Effector CD8-positive, alpha-beta T cell (primary cell): Measurements from ENCODE around the gene RIOK1.

Experiments used
- DNase-seq: peaks from one replicate; lab custom pipeline; 2025; lab: John Stamatoyannopoulos, UW

RIOK1 gene

DNA sequence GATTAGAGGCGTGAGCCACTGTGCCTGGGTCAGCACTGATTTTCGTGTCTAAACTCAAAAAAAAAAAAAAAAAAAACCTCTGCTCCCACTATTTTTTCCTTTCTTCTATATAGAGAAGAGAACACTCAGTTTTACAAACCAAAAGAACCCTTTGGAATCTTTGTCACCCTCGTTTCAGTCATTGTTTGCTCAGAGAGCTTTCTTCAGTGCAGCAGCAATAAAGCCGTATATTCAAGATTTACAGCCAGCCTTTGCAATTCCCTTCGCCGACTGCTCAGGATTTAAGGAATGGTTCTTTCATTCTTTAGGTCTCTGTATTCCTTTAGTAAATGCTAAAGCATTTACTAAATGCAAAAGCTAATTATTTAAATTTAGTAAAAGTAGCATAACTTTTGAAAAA lies 20.1 kb downstream of the RIOK1 start:
- no peak for DNase-seq

DNA sequence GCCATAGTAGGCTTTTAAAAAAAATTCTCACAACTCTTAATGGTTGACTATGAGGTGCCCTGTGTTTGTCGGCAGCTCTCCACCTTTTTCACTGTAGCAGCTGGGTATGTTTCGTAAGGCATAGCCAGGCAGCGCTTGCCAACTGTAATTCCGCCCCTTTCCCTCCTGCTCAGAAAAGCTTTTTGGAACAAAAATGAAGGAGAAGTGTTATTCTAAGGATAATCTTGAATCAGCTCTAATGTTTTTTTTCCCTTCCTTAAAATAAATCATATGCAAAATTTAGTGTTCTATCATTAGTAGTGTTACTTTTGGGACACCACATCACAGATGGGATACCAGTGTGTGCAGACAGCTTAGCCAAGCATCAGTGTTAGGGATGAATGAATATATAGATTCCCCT lies 21.2 kb downstream of the RIOK1 start:
- no peak for DNase-seq

- no peak for DNase-seq
Measured at GRCh38 chr6:7411328-7411727, 21.7 kb downstream of the RIOK1 start.

DNA sequence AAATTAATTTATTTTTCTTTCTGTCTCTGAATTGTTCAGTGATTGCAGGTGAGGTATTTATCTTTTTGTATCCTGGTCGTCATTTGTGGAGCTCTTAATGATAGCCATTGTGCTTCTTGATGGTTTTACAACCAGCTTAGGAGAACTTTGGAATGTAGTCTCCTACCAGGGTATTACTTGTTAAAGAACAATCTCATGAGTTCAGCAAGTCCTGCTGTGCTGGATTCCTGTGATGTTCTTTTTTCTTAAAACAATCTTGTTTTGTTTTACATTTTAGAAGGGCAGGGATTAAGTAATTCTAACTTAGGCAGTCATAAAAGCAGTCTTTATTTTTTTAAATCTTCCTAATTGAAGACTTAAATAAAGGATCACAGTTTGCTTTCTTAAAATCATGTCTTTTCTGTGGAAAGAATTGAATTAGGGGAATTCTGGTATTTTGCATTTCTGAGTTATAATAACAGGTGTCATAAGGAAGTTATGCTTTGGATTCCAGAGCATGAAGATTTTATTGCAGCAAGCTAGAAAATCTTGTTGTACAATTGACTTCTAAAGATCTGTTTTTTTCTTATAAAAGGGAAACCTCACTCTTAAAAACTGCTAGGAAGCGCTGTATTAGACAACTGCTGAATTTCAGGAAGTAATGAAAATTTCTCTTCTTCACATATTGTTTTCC lies 23.7 kb downstream of the RIOK1 start:
- DNase-seq: no peak

DNA sequence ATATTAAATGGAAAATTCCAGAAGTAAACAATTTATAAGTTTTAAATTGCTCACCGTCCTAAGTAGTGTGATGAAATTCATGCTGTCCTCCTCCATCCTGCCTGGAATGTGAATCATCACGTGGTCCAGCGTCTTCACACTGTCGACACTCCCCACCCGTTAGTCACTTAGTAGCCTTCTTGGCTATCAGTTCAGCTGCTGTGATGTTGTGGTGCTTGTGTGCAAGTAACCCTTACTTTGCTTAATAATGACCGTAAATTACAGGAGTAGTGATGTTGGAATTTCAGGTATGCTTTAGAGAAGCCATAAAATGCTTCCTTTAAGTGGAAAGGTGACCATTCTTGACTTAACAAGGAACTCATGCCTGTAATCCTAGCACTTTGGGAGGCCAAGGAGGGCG lies 25.2 kb downstream of the RIOK1 start:
- no peak for DNase-seq

DNA sequence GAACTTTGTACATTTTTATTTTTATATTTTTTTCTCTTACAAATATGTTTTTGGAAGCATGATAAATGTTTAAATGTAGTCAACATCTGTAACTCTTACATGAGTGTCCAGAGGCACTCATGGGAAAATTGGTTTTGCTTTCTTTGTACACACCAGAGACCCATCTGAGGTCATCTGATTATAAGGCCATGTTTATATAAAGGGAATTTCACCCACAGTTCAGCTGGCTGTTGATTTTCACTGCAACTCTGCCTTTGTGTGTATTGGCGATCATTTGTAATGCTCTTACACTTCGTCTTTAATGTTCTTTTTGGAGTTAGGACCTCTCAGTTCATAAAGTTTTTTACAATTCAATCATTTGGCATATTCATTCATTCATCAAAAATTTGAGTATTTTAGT lies 28.1 kb downstream of the RIOK1 start:
- DNase-seq: no peak

DNA sequence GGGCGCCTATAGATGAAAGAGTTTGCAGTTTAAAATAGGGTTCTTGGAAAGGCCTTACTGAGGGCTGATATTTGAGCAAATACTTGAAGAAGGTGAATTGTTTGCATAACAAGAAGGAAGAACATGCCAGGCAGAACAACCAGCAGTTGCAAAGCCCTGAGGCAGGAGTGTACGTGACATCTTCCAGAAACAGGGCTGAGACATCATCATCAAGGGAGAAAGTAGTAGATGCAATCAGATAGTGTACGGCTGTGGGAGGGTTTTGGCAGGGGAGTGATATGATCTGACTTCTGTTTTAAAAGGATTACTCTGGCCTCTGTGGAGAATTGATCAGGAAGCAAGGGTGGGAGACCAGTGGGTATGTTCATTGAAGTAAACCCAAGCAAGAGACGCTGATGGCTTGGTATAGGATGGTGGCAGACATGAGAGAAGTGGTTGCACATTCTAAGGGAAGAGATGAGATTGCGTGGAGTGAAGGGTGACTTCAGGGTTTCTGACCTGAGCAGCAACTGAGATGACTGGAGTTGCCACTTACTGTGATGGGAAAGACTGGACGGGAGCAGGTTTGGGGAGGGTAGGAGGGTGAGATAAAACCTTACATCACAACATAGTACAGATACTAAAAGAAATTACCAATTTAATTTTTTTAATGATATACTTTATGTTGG lies 28.8 kb downstream of the RIOK1 start:
- DNase-seq: no peak

- DNase-seq: no peak
Measured at GRCh38 chr6:7419065-7419464, 29.5 kb downstream of the RIOK1 start.

DNA sequence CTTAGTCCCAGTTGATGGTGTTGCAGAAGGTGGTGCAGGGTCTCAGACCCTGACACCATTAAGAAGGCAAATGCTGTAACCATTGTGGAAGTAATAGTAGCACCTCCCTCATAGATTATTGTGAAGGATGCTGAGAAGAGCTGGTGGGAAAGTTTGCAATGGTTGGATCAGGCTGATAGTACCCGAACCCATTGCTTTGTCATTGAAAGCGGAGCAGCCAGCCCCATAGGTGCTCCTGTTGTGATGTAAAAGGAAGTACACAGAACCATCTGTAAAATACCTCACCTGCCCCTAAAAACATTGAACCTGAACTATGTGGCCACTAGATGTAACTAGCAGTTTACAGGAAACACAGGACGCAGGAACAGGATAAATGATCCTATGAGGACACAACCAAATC lies 31.5 kb downstream of the RIOK1 start:
- DNase-seq: no peak

- DNase-seq: no peak
Measured at GRCh38 chr6:7424058-7424457, 34.5 kb downstream of the RIOK1 start.

DNA sequence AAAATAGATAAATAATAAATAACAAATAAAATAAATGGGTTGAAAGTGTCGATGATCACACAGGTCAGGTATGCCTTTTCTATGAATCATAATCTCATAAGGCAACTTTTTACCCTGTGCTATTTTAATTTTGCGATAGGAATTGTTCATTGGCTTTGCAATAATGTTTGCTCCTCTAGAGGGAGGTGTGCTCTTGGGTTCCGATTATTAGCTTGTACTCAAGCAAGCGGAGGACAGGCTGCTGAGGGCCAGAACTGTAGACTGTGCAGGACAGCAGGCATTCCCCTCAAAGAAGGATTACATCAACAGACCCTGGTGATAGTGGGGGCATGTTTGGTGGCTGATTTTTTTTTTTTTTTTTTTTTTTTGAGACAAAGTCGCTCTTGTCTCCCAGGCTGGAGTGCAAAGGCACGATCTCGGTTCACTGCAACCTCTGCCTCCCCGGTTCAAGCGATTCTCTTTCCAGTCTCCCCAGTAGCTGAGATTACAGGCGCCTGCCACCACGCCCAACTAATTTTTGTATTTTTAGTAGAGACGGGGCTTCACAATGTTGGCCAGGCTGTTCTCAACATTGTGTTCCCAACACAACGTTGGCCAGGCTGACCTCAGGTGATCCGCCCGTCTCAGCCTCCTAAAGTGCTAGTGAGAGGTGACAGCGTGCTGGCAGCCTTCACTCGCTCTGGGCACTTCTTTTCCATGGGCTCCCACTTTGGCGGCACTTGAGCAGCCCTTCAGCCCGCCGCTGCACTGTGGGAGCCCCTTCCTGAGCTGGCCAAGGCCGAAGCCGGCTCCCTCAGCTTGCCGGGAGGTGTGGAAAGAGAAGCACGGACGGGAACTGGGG lies 35.6 kb downstream of the RIOK1 start:
- no peak for DNase-seq

DNA sequence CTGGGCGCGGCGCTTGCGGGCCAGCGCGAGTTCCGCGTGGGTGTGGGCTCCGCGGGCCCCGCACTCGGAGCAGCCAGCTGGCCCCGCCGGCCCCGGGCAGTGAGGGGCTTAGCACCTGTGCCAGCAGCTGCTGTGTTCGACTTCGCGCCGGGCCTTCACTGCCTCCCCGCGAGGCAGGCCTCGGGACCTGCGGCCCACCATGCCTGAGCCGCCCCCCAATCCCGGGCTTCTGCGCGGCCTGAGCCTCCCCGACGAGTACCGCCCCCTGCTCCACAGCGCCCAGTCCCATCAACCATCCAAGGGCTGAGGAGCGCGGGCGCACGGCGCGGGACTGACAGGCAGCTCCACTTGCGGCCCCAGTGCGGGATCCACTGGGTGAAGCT lies 36.2 kb downstream of the RIOK1 start:
- DNase-seq: no peak

DNA sequence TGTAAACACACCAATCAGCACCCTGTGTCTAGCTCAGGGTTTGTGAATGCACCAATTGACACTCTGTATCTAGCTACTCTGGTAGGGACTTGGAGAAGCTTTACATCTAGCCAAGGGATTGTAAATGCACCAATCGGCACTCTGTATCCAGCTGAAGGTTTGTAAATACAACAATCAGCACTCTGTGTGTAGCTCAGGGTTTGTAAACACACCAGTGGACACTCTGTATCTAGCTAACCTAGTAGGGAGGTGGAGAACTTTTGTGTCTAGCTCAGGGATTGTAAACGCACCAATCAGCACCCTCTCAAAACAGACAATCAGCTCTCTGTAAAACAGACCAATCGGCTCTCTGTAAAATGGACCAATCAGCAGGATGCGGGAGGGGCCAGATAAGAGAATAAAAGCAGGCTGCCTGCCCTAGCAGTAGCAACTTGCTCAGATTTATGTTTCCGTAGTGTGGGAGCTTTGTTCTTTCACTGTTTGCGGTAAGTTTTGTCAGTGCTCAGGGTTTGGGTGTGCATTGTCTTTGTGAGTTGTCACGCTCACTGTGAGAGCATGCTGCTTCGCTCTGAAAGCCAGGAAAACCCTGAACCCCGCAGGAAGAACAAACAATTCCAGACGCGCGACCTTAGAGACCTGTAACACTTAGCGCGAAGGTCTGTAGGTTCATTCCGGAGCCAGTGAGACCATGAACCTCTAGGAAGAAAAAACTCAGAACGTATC lies 37.0 kb downstream of the RIOK1 start:
- DNase-seq: no peak

GRCh38 chr6:7431313-7431673 lies 41.7 kb downstream of the RIOK1 start:
- DNase-seq: no peak

GRCh38 chr6:7431674-7432390 lies 42.2 kb downstream of the RIOK1 start:
- no peak for DNase-seq

DNA sequence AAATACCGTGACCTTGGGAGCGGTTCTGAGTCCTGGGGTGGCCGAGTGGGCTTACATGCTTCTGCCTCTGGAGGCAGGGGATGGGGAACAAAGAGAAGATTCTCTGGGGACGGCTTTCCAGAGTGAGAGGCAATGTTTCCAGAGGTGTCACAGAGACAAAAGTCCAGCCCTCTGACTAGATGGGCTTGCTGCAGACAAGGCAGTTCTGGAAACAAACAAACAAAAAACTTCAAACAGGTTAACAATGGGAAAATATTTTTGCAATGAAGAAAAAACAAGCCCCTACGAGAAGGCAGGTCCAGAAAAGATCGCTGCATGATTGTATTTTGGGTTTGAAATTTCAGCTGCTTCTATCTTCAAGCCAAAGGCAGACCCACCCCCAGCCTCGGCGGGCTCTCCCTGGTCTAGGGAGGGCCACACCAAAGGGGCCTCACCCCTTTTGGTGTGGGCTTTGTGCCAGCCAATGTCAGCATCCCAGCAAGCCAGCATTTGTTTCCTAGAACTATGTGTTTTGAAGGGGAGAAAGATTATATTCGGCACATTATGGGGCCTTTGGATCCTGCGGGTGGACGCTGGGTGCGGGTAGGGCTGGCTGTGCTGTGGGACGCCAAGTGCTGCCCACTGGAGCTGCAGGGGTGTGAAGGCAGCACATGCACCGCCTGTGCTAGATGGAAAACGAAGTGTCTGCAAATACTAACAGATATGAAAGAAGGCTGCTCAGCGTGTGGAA lies 42.9 kb downstream of the RIOK1 start:
- no peak for DNase-seq

DNA sequence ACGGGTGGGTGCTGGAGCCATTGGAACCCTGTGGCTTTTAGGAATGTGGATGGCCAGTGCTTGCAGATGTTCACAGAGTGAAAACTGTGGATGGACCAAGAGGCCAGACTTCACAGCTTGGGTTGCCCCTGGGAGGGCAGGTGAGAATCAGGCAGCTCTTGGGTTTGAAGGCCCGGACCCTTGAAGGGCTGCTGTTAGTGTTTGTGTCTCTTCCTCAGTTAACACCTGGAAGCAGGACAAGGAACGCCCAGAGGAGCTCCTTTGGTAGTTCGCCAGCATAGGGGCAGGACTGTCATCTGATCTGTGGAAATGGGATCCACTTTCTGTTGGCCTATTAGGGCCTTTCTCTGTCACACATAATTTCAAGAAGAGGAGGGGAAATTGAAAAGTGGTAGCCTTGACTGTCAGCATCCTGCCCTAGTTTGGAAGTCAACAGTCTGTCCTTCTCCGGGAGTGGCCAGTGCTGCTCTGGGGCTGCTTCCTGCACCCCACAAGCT lies 43.6 kb downstream of the RIOK1 start:
- DNase-seq: no peak

DNA sequence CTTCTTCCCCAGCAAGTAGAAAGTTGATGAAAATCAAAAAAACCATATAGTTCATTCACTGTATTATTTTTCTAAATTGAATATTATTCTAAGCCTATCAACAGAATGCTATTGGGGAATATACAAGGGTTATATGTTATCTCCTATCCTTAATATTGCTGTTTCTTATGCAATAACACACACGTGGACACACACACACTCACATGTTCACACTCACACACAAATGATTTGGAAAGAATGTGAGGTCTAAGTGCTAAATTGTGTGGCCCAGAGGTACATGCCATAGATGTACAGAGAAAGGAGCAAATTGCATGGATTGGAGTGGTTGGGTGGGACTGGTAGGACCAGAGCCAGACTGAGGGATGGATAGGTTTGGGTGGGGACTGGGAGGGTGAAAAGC lies 45.1 kb downstream of the RIOK1 start:
- no peak for DNase-seq

DNA sequence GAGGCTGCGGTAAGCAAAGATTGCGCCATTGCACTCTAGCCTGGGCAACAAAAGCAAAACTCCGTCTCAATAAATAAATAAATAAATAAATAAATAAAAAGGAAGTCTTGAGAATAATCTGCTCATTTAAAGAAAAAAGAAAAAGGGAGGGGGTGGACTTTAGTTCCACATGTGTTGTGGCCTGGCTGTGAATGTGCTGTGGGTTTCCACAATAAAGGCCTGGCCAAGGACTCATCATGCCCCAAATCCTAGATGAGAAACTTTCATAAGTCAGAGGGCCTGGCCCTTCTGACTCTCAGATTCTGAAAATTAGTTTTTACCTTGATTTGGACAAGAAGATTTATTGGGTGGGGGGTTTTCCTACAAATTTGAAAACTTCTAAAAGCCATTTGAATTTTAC lies 48.4 kb downstream of the RIOK1 start:
- DNase-seq: no peak

GRCh38 chr6:7439228-7439627 lies 49.6 kb downstream of the RIOK1 start:
- DNase-seq: no peak

DNA sequence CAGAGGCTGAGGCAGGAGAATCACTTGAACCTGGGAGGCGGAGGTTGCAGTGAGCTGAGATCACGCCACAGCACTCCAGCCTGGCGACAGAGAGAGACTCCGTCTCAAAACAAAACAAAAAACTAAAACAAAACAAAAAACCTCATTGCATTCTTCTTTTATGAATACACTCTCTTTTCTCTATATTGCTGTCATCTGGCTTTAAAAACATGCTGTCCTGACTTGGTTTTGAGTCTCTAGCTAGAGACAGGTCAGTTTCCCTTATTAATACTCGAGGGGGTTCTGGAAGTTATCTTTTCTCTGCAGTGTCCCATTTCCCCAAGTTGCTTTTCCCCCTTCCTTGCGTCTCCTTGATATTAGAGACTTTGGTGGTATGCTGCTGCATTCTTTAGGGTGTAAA lies 50.9 kb downstream of the RIOK1 start:
- DNase-seq: no peak
